Mucosa of rectum (tissue), 2 donors: ENCODE measurements around the gene CEP63.

ENCODE experiments used
- H3K27ac ChIP-seq, 2 donors: one replicate each; pipeline ENCODE4 v1.7.0; 2013; ENCODE audit warnings: inconsistent platforms in 2 of 2, low read depth in 2 of 2, low read length in 2 of 2
- H3K27me3 ChIP-seq, 2 donors: one replicate each; pipeline ENCODE4 v1.7.0; 2013; ENCODE audit warnings: low read length in 2 of 2; ENCODE audit not compliant: control insufficient read depth in 2 of 2, insufficient read depth in 2 of 2
- H3K36me3 ChIP-seq, 2 donors: one replicate each; pipeline ENCODE4 v1.7.0; 2013; ENCODE audit warnings: low read length in 2 of 2; ENCODE audit not compliant: control insufficient read depth in 2 of 2, insufficient read depth in 2 of 2
- H3K4me1 ChIP-seq, 2 donors: one replicate each; pipeline ENCODE4 v1.7.0; 2013; ENCODE audit warnings: low read length in 2 of 2, mild to moderate bottlenecking in 1 of 2; ENCODE audit not compliant: control insufficient read depth in 2 of 2, insufficient read depth in 2 of 2
- H3K4me3 ChIP-seq, 2 donors: one replicate each; pipeline ENCODE4 v1.7.0; 2013; ENCODE audit warnings: low read length in 2 of 2
- H3K9ac ChIP-seq, 2 donors: one replicate each; pipeline ENCODE4 v1.7.0; 2013; ENCODE audit warnings: low read length in 2 of 2, low read depth in 1 of 2, mild to moderate bottlenecking in 1 of 2
- H3K9me3 ChIP-seq, 2 donors: one replicate each; pipeline ENCODE4 v1.7.0; 2013; ENCODE audit warnings: low read length in 2 of 2; ENCODE audit not compliant: control insufficient read depth in 2 of 2
- donor health status: healthy.
- donor health status: Normal muscosa, but diverticular disease.

Gene CEP63

GRCh38 chr3:134620476-134621115 is 134.7 kb downstream of the CEP63 start:
- H3K27ac ChIP-seq, result no peak overlapping the region
- no peak overlapping the region for H3K9ac ChIP-seq
- H3K4me3 ChIP-seq, result no peak overlapping the region
- H3K36me3 ChIP-seq, result no peaks in the 10 kb centered on the region
- no peaks in the 10 kb centered on the region for H3K27me3 ChIP-seq
- no peaks in the 10 kb centered on the region for H3K4me1 ChIP-seq
- H3K9me3 ChIP-seq, result no peaks in the 10 kb centered on the region

GRCh38 chr3:134621854-134622253 is 136.0 kb downstream of the CEP63 start:
- Histone ChIP-seq H3K4me3 (no peak overlapping the region), H3K27me3 (no peaks in the 10 kb centered on the region), H3K4me1 (no peaks in the 10 kb centered on the region), H3K9ac (no peak overlapping the region), H3K9me3 (no peaks in the 10 kb centered on the region), H3K36me3 (no peaks in the 10 kb centered on the region), H3K27ac (no peak overlapping the region)

- Histone ChIP-seq H3K9me3 (no peaks in the 10 kb centered on the region), H3K27ac (no peak overlapping the region), H3K9ac (no peak overlapping the region)
These were observed 137.0 kb downstream of the CEP63 start for GRCh38 chr3:134622806-134623365.

GRCh38 chr3:134623615-134624245 is 137.9 kb downstream of the CEP63 start:
- Histone ChIP-seq H3K27me3 (no peaks in the 10 kb centered on the region), H3K36me3 (no peaks in the 10 kb centered on the region), H3K27ac (no peak overlapping the region), H3K9me3 (no peaks in the 10 kb centered on the region), H3K4me3 (no peak overlapping the region), H3K4me1 (no peaks in the 10 kb centered on the region), H3K9ac (no peak overlapping the region)

More at GRCh38 chr3:134622806-134623365, 137.0 kb downstream of the CEP63 start:
- no peaks in the 10 kb centered on the region for H3K27me3 ChIP-seq
- H3K4me3 ChIP-seq, result no peak overlapping the region
- no peaks in the 10 kb centered on the region for H3K4me1 ChIP-seq
- no peaks in the 10 kb centered on the region for H3K36me3 ChIP-seq
